Measurements from ENCODE around the gene ECHS1.

The ECHS1 gene

DNA sequence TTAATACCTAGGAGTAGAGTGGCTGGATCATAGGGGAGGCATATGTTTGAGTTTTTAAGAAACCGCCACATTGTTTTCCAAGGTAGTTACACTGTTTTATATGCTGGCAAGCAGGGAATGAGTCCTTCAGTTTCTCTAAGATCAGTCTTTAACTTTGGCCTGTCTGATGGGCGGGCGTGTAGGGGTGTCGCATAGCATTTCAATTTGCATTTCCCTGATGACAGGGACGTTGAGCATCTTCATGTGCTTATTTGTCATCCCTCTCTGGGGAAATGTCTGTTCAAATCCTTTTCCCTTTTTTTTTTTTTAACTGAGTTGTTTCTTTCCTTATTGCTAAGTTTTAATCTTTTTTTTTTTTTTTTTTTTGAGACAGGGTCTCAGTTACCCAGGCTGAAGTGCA, 30.6 kb upstream of the ECHS1 start:
- H3K4me3 ChIP-seq (ENCODE audit: low read depth, low read length): no peak overlapping the region
- TF ChIP-seq, protein P1, sequence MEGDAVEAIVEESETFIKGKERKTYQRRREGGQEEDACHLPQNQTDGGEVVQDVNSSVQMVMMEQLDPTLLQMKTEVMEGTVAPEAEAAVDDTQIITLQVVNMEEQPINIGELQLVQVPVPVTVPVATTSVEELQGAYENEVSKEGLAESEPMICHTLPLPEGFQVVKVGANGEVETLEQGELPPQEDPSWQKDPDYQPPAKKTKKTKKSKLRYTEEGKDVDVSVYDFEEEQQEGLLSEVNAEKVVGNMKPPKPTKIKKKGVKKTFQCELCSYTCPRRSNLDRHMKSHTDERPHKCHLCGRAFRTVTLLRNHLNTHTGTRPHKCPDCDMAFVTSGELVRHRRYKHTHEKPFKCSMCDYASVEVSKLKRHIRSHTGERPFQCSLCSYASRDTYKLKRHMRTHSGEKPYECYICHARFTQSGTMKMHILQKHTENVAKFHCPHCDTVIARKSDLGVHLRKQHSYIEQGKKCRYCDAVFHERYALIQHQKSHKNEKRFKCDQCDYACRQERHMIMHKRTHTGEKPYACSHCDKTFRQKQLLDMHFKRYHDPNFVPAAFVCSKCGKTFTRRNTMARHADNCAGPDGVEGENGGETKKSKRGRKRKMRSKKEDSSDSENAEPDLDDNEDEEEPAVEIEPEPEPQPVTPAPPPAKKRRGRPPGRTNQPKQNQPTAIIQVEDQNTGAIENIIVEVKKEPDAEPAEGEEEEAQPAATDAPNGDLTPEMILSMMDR (IDR thresholded peaks at IDR 0.05; ENCODE audit: insufficient read depth, low read depth, low read length, missing control alignments): no peak
- no peak for DNase-seq (ENCODE audit: low read depth)

DNA sequence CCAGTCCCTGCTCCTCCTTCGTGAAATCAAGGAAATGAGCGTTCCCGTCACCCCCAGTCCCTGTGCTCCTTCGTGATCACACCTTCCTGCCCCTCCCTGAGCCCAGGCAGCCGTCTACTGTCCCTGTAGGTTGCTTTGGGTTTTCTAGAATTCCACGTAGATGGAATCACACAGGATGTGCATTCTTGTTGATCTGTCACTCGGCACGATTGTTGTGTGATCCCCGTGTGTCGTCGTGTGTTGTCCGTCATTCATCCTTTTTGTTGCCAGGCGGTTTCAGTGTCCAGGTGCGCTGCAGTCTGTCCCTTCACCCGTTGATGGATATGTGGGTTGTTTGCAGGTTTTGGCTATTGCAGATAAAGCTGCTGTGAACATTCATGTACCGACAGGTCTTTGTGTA, 30.2 kb upstream of the ECHS1 start:
- DNase-seq (ENCODE audit: low read depth): no peak
- H3K4me3 ChIP-seq (ENCODE audit: low read depth, low read length): no peak overlapping the region
- TF ChIP-seq, protein P1 (IDR thresholded peaks at IDR 0.05; ENCODE audit: insufficient read depth, low read depth, low read length, missing control alignments): no peak

DNA sequence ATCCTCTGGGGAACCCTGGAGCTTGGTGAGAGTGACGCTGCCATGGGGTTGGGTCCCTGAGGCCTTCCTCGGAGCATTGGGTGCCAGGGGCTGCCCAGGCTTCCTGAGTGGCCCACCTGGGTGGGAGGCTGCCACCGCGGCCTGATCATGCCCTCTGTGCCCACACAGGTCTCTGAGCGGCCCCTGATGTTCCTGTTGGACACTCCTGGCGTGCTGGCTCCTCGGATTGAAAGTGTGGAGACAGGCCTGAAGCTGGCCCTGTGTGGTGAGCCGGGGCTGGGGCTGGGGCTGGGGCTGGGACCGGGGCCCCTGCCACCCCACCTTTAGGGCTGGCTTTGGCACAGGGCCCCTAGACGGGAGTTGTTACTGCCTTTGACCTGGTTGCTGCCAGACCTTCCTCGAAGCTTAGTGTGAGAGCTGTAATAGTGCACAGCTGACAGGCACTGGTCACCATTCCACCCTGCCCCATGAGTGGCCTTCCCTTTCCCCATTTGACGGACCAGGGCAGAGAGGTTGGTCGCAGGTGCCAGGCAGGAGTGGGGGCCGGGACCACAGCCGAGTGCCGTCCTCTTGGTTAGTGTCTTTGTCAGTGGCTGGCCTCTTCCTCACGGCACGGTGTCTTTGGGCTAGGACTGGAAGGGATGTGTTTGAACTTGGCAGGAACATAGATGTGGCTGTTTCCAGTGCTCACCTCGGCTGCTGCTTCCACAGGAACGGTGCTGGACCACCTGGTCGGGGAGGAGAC, 29.0 kb upstream of the ECHS1 start:
- no peak overlapping the region for H3K4me3 ChIP-seq (ENCODE audit: low read depth, low read length)
- TF ChIP-seq, protein P1 (IDR thresholded peaks at IDR 0.05; ENCODE audit: insufficient read depth, low read depth, low read length, missing control alignments): no peak
- no peak for DNase-seq (ENCODE audit: low read depth)

DNA sequence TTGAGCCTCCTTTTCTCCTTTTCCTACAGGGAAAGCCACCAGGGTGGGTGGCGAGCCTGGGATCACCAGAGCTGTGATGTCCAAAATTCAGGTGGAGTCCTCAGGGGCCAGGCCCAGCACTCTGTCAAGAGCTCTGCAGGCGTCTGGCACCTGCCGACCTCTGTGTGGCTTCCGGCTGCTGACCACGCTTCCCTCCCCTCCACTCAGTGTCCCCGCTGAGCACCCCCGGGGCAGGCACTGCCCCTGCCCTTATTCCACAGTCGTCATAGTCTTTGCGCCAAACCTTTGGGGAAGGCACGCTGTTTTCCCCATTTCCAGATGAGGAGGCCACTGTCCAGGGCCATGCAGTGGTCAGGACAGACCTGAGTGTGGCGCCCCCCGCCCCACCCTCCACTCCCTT, 28.3 kb upstream of the ECHS1 start:
- DNase-seq (ENCODE audit: low read depth): no peak
- H3K4me3 ChIP-seq (ENCODE audit: low read depth, low read length): no peak overlapping the region
- TF ChIP-seq, protein P1 (IDR thresholded peaks at IDR 0.05; ENCODE audit: insufficient read depth, low read depth, low read length, missing control alignments): no peak

DNA sequence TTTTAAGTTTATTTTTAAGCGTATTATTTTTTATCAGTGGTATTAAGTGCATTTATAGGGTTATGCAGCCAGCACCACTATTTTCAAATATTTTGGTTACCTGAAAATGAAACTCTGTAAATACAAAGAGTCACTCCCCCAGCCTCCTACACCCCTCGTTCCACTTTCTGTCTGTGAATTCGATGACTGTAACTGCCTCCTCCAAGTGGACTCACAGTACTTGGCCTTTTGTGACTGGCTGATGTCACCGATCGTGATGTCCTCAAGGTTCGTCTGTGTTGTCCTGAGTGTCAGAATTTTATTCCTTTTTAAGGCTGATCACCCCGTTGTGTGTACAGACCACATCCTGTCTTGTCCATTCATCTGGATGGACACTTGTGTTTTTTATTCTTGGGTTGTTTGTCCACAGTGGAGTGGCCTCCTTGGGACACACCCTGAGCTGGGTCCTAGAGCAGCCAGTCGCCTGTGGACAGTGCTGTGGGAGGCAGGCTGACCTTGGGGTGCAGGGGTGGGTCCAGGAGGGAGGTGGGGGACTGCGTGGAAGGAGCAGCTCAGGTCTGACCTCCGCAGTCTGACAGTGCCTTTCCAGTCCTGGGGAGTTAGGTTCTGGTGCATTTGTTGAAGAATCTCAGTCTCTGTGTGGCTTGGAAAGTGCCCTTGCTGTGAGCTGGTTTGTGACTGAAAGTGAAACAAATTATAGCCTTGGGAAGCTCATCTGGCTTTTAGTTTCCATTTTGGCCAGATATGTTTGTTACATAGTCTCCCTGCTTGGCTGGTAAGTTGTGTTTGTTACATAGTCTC, 27.7 kb upstream of the ECHS1 start:
- peak; percentile 75 for DNase-seq (ENCODE audit: low read depth)
- TF ChIP-seq, protein P1 (IDR thresholded peaks at IDR 0.05; ENCODE audit: insufficient read depth, low read depth, low read length, missing control alignments): no peak
- H3K4me3 ChIP-seq (ENCODE audit: low read depth, low read length): peak overlapping the region; percentile 40

DNA sequence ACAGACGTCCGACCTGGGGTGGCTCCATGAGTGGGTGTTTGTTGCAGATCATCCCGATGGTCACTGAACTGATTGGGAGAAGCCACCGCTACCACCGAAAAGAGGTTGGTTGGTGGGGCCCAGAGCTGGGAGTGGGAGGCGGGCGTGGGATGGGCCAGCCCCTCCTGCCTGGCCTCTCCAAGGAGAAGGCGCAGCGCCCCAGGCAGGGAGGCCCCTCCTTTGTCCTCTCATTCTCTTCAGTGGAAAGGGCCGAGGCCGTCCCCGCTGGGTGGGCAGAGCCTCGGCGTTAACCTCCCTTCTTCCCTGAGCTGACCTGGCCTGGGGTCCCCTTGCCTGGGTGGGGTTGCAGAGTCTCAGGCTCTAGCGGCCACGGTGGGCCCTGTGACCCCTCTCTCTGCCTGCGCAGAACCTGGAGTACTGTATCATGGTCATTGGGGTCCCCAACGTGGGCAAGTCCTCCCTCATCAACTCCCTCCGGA, 26.0 kb upstream of the ECHS1 start:
- TF ChIP-seq, protein P1 (IDR thresholded peaks at IDR 0.05; ENCODE audit: insufficient read depth, low read depth, low read length, missing control alignments): no peak
- DNase-seq (ENCODE audit: low read depth): no peak
- H3K4me3 ChIP-seq (ENCODE audit: low read depth, low read length): no peak overlapping the region

Data from GM12865 (cell line).